Measurements from ENCODE around the gene GLI3. TPM values are rescaled to one million over a fixed set of nuclear protein-coding genes. Genes with fewer than 3 reads are reported as not detected.

Gene GLI3
- total and polyA plus RNA-seq, 2 of the 4 experiments (the other 2 are of a cell fraction) = 1.3 to 3.9 TPM

GRCh38 chr7:42046483-42046882 lies 190.5 kb downstream of the GLI3 start:
- CTCF ChIA-PET = no interaction called here
- Histone ChIP-seq H3K23ac (ENCODE audit: low read depth, low read length) (no peak overlapping the region), H3K4me3 (ENCODE audit: insufficient read depth, low read depth, low read length) (no peak overlapping the region), H3K4me1 (ENCODE audit: control insufficient read depth, insufficient read depth, low read length) (0 out of 2 replicates have a peak, but pooled peaks cover 1% of the 10 kb centered on the region), H3K18ac (ENCODE audit: low read depth, low read length) (no peak overlapping the region), H3K14ac (replicated peaks; ENCODE audit: low read depth, low read length) (no peak overlapping the region), H2AK5ac (ENCODE audit: low read depth, low read length) (no peak overlapping the region), H3K27ac (ENCODE audit: insufficient read depth, low read length) (no peak overlapping the region), H3K4ac (ENCODE audit: low read depth, low read length) (no peak overlapping the region), H2BK20ac (ENCODE audit: low read depth, low read length) (no peak overlapping the region), H3K9ac (ENCODE audit: low read depth, low read length) (no peak overlapping the region), H3K56ac (ENCODE audit: extremely low read depth, insufficient read depth, low read length) (no peak overlapping the region), H4K5ac (ENCODE audit: low read depth, low read length) (no peak overlapping the region), H2BK120ac (ENCODE audit: low read depth, low read length) (no peak overlapping the region), H2AK9ac (replicated peaks; ENCODE audit: low read depth, low read length, poor library complexity) (no peak overlapping the region), H3K9me3 (ENCODE audit: control insufficient read depth, insufficient read depth, low read length) (no peaks in the 10 kb centered on the region), H3K79me1 (ENCODE audit: low read depth in 1 of 2, low read length in 2 of 2) (no peaks in the 10 kb centered on the region), H4K20me1 (ENCODE audit: insufficient read depth, low read length) (no peaks in the 10 kb centered on the region), H3K9me1 (ENCODE audit: insufficient read depth, low read length) (peaks cover 2% of the 10 kb centered on the region; the same call in 1 of the 2 replicates), H2BK5ac (ENCODE audit: low read depth, low read length, poor library complexity, severe bottlenecking) (no peak overlapping the region), H2AFZ (replicated peaks; ENCODE audit: low read length, poor library complexity) (no peak overlapping the region), H2BK15ac (ENCODE audit: low read depth, low read length) (no peak overlapping the region), H3K4me2 (ENCODE audit: low read depth, low read length) (no peak overlapping the region), H4K91ac (ENCODE audit: insufficient read depth, low read depth, low read length) (no peak overlapping the region), H3K36me3 (ENCODE audit: control insufficient read depth, insufficient read depth, low read length) (peaks cover 22% of the 10 kb centered on the region), H4K8ac (ENCODE audit: low read depth in 2 of 2, low read length in 2 of 2) (no peak overlapping the region), H3K27me3 (ENCODE audit: control insufficient read depth, insufficient read depth, low read length) (no peaks in the 10 kb centered on the region)
- no TSS peak for BruUV-seq (replicated peaks)
- peak; percentile 67 for DNase-seq
- in situ Hi-C loops (cut with MboI; ENCODE audit: low sequenced_read_pairs) = no loop called here
- peak; percentile 86 for ATAC-seq (ENCODE audit: low read depth)
- dilution Hi-C loops (cut with HindIII; ENCODE audit: low sequenced_read_pairs, unreplicated experiment) = no loop called here
- intact Hi-C loops (cut with micrococcal nuclease) = no loop called here
- no peak for TF ChIP-seq FOS (IDR thresholded peaks at IDR 0.05; ENCODE audit: low read depth, low read length)
- TF ChIP-seq MAZ (IDR thresholded peaks at IDR 0.05; ENCODE audit: borderline replicate concordance, low read depth, low read length) = no peak
- TF ChIP-seq RFX5 (IDR thresholded peaks at IDR 0.05; ENCODE audit: low read depth, low read length) = 0 out of 2 replicates have a peak, but pooled peaks have one; percentile 61
- TF ChIP-seq NFE2L2 (IDR thresholded peaks at IDR 0.05; ENCODE audit: low read depth, low read length) = no peak
- no CpG with 5 or more reads among the region's 3 CpGs for WGBS, 2 experiments (ENCODE audit: extremely low coverage in 2 of 2, insufficient read length in 1 of 2)
- POLR2A ChIA-PET (ENCODE audit: unreplicated experiment) = no interaction called here

Data from IMR-90 (cell line).